Stimulated activated CD4-positive, alpha-beta T cell treated with anti-CD3 and anti-CD28 coated beads, Interleukin-12 subunit alpha, Interleukin-12 subunit beta, amount 100 ng/mL, for 48 hours (primary cell): ENCODE data around the gene LCE7A.
A peak's percentile ranks its signal among the peaks of the same experiment; 100 is the strongest.

Experiments
- DNase-seq, 3 donors: peaks; one replicate each; pipeline ENCODE4 v3.0.0-alpha.2; 2020; ENCODE audit warnings: low read depth in 2 of 3, low spot score in 1 of 3

LCE7A gene

GRCh38 chr1:152859696-152860095, at the start of gene LCE7A:
TSS of gene LCE7A (plus strand) at chr1:152859996. CDS start at chr1:152860698, 702 bp downstream.
- DNase-seq = no peak

- no peak for DNase-seq
Measured at GRCh38 chr1:152811050-152811449, 48.7 kb upstream of the LCE7A start.

GRCh38 chr1:152811671-152812070, 48.1 kb upstream of the LCE7A start, which contains the start of gene LCE1B:
TSS of gene LCE1B (plus strand) at chr1:152811971. CDS start at chr1:152812447, 476 bp downstream.
- no peak for DNase-seq

GRCh38 chr1:152817309-152817708, 42.5 kb upstream of the LCE7A start:
- DNase-seq = no peak

GRCh38 chr1:152823294-152823693, 36.5 kb upstream of the LCE7A start:
- no peak for DNase-seq

- DNase-seq = no peak
Measured at GRCh38 chr1:152824964-152825363, 34.8 kb upstream of the LCE7A start.

- no peak for DNase-seq
Measured at GRCh38 chr1:152827173-152827572, 32.6 kb upstream of the LCE7A start, which contains the start of gene LCE1A. TSS of gene LCE1A (plus strand) at chr1:152827473. CDS start at chr1:152827473, 0 bp downstream.

- no peak for DNase-seq
Measured at GRCh38 chr1:152836870-152837269, 22.9 kb upstream of the LCE7A start.

- no peak for DNase-seq
Measured at GRCh38 chr1:152842556-152842955, 17.2 kb upstream of the LCE7A start, which contains the start of gene LCE6A. TSS of gene LCE6A (plus strand) at chr1:152842856. CDS start at chr1:152843521, 665 bp downstream.

- DNase-seq = no peak
Measured at GRCh38 chr1:152855661-152856060, 4.1 kb upstream of the LCE7A start.

- DNase-seq = no peak
Measured at GRCh38 chr1:152858062-152858461, 1.7 kb upstream of the LCE7A start.

- no peak for DNase-seq
Measured at GRCh38 chr1:152860129-152860528, 333 bp downstream of the LCE7A start.

GRCh38 chr1:152861374-152861773, 1.6 kb downstream of the LCE7A start:
- DNase-seq = no peak

- no peak for DNase-seq
Measured at GRCh38 chr1:152864443-152864842, 4.6 kb downstream of the LCE7A start.

- DNase-seq = no peak
Measured at GRCh38 chr1:152866321-152866720, 6.5 kb downstream of the LCE7A start.

- peak; percentile 33 to 59 (median 43) for DNase-seq
Measured at GRCh38 chr1:152869808-152870419, 10.1 kb downstream of the LCE7A start.

GRCh38 chr1:152870831-152871730, 11.3 kb downstream of the LCE7A start:
- peak in 1 of 3 donors; percentile 14 for DNase-seq

GRCh38 chr1:152871731-152872126, 11.9 kb downstream of the LCE7A start:
- DNase-seq = no peak

GRCh38 chr1:152873495-152873894, 13.7 kb downstream of the LCE7A start:
- DNase-seq = no peak

- DNase-seq = no peak
Measured at GRCh38 chr1:152876827-152877226, 17.0 kb downstream of the LCE7A start.

- DNase-seq = peak in 2 of 3 donors; percentile 8 to 21
Measured at GRCh38 chr1:152878042-152878441, 18.2 kb downstream of the LCE7A start, which contains the start of gene SMCP. TSS of gene SMCP (plus strand) at chr1:152878322. CDS start at chr1:152884423, 6,101 bp downstream.
